SK-N-SH treated with all-trans-retinoic acid at 6 μM for 48 hours (cell line): ENCODE measurements around the gene CACNA2D3.

Experiments
- CREB5 ChIP-seq: fragments of 250-450 bp; sonication (Bioruptor Pico); IDR thresholded peaks from 2 replicates; pipeline ENCODE4 v1.5.1; 2020; ENCODE audit warnings: low read depth, mild to moderate bottlenecking, moderate library complexity
- SNAI2 ChIP-seq: fragments of 250-450 bp; sonication (Bioruptor Pico); IDR thresholded peaks from 2 replicates; pipeline ENCODE4 v1.5.0; 2020; ENCODE audit warnings: mild to moderate bottlenecking, moderate library complexity
- TSHZ2 ChIP-seq: fragments of 250-450 bp; sonication (Bioruptor Pico); IDR thresholded peaks from 2 replicates; pipeline ENCODE4 v1.5.0; 2020; ENCODE audit warnings: mild to moderate bottlenecking, moderate library complexity
- ZC3H10 ChIP-seq: fragments of 250-450 bp; sonication (Bioruptor Pico); IDR thresholded peaks from 2 replicates; pipeline ENCODE4 v1.5.1; 2021; ENCODE audit warnings: mild to moderate bottlenecking, moderate library complexity
- ZFP3 ChIP-seq: fragments of 250-450 bp; sonication (Bioruptor Pico); IDR thresholded peaks from 2 replicates; pipeline ENCODE4 v1.5.0; 2020; ENCODE audit warnings: mild to moderate bottlenecking, moderate library complexity
- ZFP30 ChIP-seq: fragments of 450-650 bp; formaldehyde crosslinking; IDR thresholded peaks from 2 replicates; pipeline ENCODE4 v1.5.0; 2022; ENCODE audit warnings: mild to moderate bottlenecking, moderate library complexity
- ZNF8 ChIP-seq: fragments of 450-650 bp; formaldehyde crosslinking; IDR thresholded peaks from 2 replicates; pipeline ENCODE4 v1.5.0; 2020; ENCODE audit warnings: mild to moderate bottlenecking, moderate library complexity

- TF ChIP-seq SNAI2 (CRISPR knock-in tag) (no peak), ZNF8 (CRISPR knock-in tag) (no peak), ZFP30 (CRISPR knock-in tag) (no peak), TSHZ2 (no peak), ZC3H10 (CRISPR knock-in tag) (no peak), CREB5 (CRISPR knock-in tag) (no peak), ZFP3 (CRISPR knock-in tag) (no peak)
These were observed 359.4 kb downstream of the CACNA2D3 start for GRCh38 chr3:54481606-54482365.
